CD14-positive monocyte (primary cell): ENCODE results near the gene ZSWIM2. TPM values are rescaled to one million over a fixed set of nuclear protein-coding genes. Genes with fewer than 3 reads are reported as not detected.

Source experiments
- DNase-seq, 3 donors: peaks; one replicate each; pipeline ENCODE4 v3.0.0-alpha.2; 2011 to 2022
- H2AFZ ChIP-seq: 2 replicates; pipeline ENCODE4 v1.6.0; 2012; ENCODE audit warnings: mild to moderate bottlenecking, low read depth, low read length, inconsistent platforms; ENCODE audit not compliant: insufficient read depth, poor library complexity, severe bottlenecking
- H3K27ac ChIP-seq, 2 donors: 1 replicate in 1 of 2; 2 replicates in 1 of 2; pipeline ENCODE4 v1.5.1; 2012 to 2013; ENCODE audit warnings: low read length in 2 of 2, control low read depth in 1 of 2, inconsistent platforms in 1 of 2, low read depth in 1 of 2, mild to moderate bottlenecking in 1 of 2
- H3K27me3 ChIP-seq, 2 donors: one replicate each; pipeline versions ENCODE4 v1.6.0 to v1.6.1; 2011 to 2013; ENCODE audit warnings: low read length in 2 of 2; ENCODE audit not compliant: control insufficient read depth in 2 of 2, insufficient read depth in 2 of 2
- H3K36me3 ChIP-seq, 2 donors: replicated peaks in 1 of 2; 1 replicate in 1 of 2; 2 replicates in 1 of 2; pipeline versions ENCODE4 v1.5.1 to v1.6.1; 2012 to 2013; ENCODE audit warnings: low read length in 2 of 2, control low read depth in 1 of 2, inconsistent platforms in 1 of 2, mild to moderate bottlenecking in 1 of 2; ENCODE audit not compliant: insufficient read depth in 2 of 2, control insufficient read depth in 1 of 2
- H3K4me1 ChIP-seq, 2 donors: 1 replicate in 1 of 2; 2 replicates in 1 of 2; pipeline versions ENCODE4 v1.5.1 to v1.6.1; 2012 to 2013; ENCODE audit warnings: low read length in 2 of 2, control low read depth in 1 of 2, inconsistent platforms in 1 of 2, mild to moderate bottlenecking in 1 of 2, moderate library complexity in 1 of 2; ENCODE audit not compliant: insufficient read depth in 2 of 2, control insufficient read depth in 1 of 2
- H3K4me2 ChIP-seq: replicated peaks from 2 replicates; pipeline ENCODE3; 2012; ENCODE audit warnings: low read length, moderate library complexity, mild to moderate bottlenecking; ENCODE audit not compliant: poor library complexity, severe bottlenecking; ENCODE audit errors: extremely low read depth
- H3K4me3 ChIP-seq, 3 experiments: fragments of 200-600 bp in 1 of 3; sonication (generic) in 1 of 3; replicated peaks in 1 of 3; 1 replicate in 2 of 3; 2 replicates in 1 of 3; pipeline ENCODE4 v1.5.1; 2011 to 2013; ENCODE audit warnings: low read length in 3 of 3, mild to moderate bottlenecking in 3 of 3, control low read depth in 2 of 3, low read depth in 2 of 3, inconsistent platforms in 1 of 3, moderate library complexity in 1 of 3
- H3K79me2 ChIP-seq: 2 replicates; pipeline ENCODE4 v1.6.0; 2012; ENCODE audit warnings: mild to moderate bottlenecking, control low read depth, inconsistent platforms, low read length, moderate library complexity; ENCODE audit not compliant: insufficient read depth
- H3K9ac ChIP-seq: 2 replicates; pipeline ENCODE4 v1.6.0; 2017; ENCODE audit warnings: low read length, mild to moderate bottlenecking; ENCODE audit not compliant: insufficient read depth, poor library complexity, severe bottlenecking
- H3K9me3 ChIP-seq, 2 donors: replicated peaks in 1 of 2; 1 replicate in 1 of 2; 2 replicates in 1 of 2; pipeline versions ENCODE4 v1.5.1 to v1.6.1; 2012 to 2013; ENCODE audit warnings: low read length in 2 of 2, control low read depth in 1 of 2; ENCODE audit not compliant: control insufficient read depth in 1 of 2, insufficient read depth in 1 of 2
- H4K20me1 ChIP-seq: 2 replicates; pipeline ENCODE4 v1.6.0; 2012; ENCODE audit warnings: mild to moderate bottlenecking, low read length, control low read depth, moderate library complexity; ENCODE audit not compliant: insufficient read depth
- H3K27ac Mint-ChIP-seq, 7 donors: one replicate each; pipeline ENCODE4 v1.8.0; 2020; ENCODE audit warnings: mild to moderate bottlenecking in 7 of 7, mixed read lengths in 7 of 7, moderate library complexity in 6 of 7, inconsistent platforms in 2 of 7
- H3K27me3 Mint-ChIP-seq, 3 donors: one replicate each; pipeline ENCODE4 v1.8.0; 2021 to 2022; ENCODE audit warnings: low read depth in 3 of 3, mild to moderate bottlenecking in 3 of 3, mixed read lengths in 3 of 3, moderate library complexity in 3 of 3, inconsistent platforms in 1 of 3
- H3K36me3 Mint-ChIP-seq, 2 donors: one replicate each; pipeline ENCODE4 v1.8.0; 2020; ENCODE audit warnings: mixed read lengths in 2 of 2, inconsistent platforms in 1 of 2, mild to moderate bottlenecking in 1 of 2
- H3K4me1 Mint-ChIP-seq: one replicate; pipeline ENCODE4 v1.8.0; 2020; ENCODE audit warnings: mild to moderate bottlenecking, mixed read lengths
- H3K4me3 Mint-ChIP-seq, 2 donors: one replicate each; pipeline ENCODE4 v1.8.0; 2020; ENCODE audit warnings: mild to moderate bottlenecking in 2 of 2, mixed read lengths in 2 of 2, moderate library complexity in 1 of 2
- H3K9me3 Mint-ChIP-seq, 7 donors: one replicate each; pipeline ENCODE4 v1.8.0; 2020 to 2022; ENCODE audit warnings: mixed read lengths in 7 of 7, mild to moderate bottlenecking in 6 of 7, moderate library complexity in 6 of 7, inconsistent platforms in 2 of 7
- WGBS: methylation state at CpG from one replicate; pipeline ENCODE4 v1.1.5; 2013; ENCODE audit warnings: missing lambda C conversion rate; ENCODE audit not compliant: insufficient coverage; 5-methylcytosine and 5-hydroxymethylcytosine counted together
- intact Hi-C, 2 donors: fragments of 100-400 bp; cut with micrococcal nuclease; formaldehyde crosslinking; loops; one replicate each; pipeline versions ENCODE4 v1.15.0 to v1.15.1; 2023
- polyA plus RNA-seq, 3 donors: library from polyadenylated mRNA; depleted of rRNA in 1 of 3; unstranded in 2 of 3; stranded (reverse) in 1 of 3; fragments of 300-500 nt in 2 of 3; fragments of >200 nt in 1 of 3; fragmentation: Illumina TruSeq in 2 of 3; gene quantifications; 1 replicate in 2 of 3; 2 replicates in 1 of 3; pipeline ENCODE4 v1.2.3, GENCODE V29; 2012 to 2021
- TF ChIP-seq, protein P1 (sequence below): fragments of 200-600 bp; IDR thresholded peaks from one replicate; pipeline ENCODE4 v1.8.0; 2022; ENCODE audit warnings: antibody characterized with exemption, mild to moderate bottlenecking

Gene ZSWIM2
- polyA plus RNA-seq, 3 donors = 0.28 to 0.47 TPM; not detected in 1

DNA sequence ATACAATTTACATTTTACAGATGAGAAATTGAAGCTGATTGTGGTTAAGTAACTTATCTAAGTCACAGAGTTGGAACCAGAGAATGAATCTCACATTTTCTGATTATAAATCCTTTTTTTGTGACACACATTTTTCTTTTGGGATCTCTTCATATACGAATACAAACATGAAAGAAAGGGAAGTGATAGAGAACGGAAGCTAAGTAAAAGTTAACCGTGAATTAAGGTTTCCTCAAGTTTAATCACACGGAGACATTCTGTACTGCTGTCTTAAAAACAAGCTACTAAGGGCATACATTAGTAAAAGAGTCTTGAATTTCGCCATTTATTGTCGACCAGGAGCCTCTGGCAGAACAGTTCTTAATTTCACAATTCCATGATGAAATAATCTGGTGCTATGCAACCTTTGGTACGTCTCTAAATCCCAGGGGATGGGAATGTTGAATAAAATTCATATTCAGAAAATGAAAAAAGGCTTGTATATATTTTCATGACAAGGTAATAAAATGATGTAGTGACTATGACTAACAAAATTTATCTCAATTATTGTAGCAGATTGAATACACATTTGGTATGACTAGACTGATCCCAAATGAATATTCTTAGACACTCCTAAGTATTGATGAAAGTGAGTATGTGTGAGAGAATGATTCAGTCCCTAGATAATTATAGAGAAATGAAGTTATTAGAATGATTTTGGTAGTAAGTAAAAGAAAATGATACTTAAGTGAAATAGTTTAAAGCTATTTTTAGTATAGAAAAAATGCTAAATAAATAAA is 40.3 kb upstream of the ZSWIM2 start:
- TF ChIP-seq, protein P1, sequence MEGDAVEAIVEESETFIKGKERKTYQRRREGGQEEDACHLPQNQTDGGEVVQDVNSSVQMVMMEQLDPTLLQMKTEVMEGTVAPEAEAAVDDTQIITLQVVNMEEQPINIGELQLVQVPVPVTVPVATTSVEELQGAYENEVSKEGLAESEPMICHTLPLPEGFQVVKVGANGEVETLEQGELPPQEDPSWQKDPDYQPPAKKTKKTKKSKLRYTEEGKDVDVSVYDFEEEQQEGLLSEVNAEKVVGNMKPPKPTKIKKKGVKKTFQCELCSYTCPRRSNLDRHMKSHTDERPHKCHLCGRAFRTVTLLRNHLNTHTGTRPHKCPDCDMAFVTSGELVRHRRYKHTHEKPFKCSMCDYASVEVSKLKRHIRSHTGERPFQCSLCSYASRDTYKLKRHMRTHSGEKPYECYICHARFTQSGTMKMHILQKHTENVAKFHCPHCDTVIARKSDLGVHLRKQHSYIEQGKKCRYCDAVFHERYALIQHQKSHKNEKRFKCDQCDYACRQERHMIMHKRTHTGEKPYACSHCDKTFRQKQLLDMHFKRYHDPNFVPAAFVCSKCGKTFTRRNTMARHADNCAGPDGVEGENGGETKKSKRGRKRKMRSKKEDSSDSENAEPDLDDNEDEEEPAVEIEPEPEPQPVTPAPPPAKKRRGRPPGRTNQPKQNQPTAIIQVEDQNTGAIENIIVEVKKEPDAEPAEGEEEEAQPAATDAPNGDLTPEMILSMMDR = no peak
- peaks cover 8% of the 10 kb centered on the region for H3K4me1 Mint-ChIP-seq
- H3K4me2 ChIP-seq = no peak overlapping the region
- H3K9me3 ChIP-seq = no peaks in the 10 kb centered on the region
- H3K9ac ChIP-seq = no peak overlapping the region
- DNase-seq = no peak
- H3K27me3 ChIP-seq = no peaks in the 10 kb centered on the region
- H3K4me1 ChIP-seq = no peaks in the 10 kb centered on the region
- no peaks in the 10 kb centered on the region for H3K36me3 Mint-ChIP-seq
- no peaks in the 10 kb centered on the region for H4K20me1 ChIP-seq
- whole genome bisulfite sequencing = no CpG with 5 or more reads among the region's 7 CpGs
- H3K27me3 Mint-ChIP-seq = peaks cover 0 to 1% (median 0%) of the 10 kb centered on the region in 3 donors
- H3K27ac ChIP-seq = no peak overlapping the region
- H3K27ac Mint-ChIP-seq = no peak overlapping the region
- no peaks in the 10 kb centered on the region for H3K79me2 ChIP-seq
- peak overlapping the region; percentile 45 for H2AFZ ChIP-seq
- no peaks in the 10 kb centered on the region for H3K36me3 ChIP-seq
- intact Hi-C loops = no loop called here
- H3K9me3 Mint-ChIP-seq = no peaks in the 10 kb centered on the region
- H3K4me3 ChIP-seq = no peak overlapping the region
- H3K4me3 Mint-ChIP-seq = peak overlapping the region in 1 of 2 donors; percentile 11

DNA sequence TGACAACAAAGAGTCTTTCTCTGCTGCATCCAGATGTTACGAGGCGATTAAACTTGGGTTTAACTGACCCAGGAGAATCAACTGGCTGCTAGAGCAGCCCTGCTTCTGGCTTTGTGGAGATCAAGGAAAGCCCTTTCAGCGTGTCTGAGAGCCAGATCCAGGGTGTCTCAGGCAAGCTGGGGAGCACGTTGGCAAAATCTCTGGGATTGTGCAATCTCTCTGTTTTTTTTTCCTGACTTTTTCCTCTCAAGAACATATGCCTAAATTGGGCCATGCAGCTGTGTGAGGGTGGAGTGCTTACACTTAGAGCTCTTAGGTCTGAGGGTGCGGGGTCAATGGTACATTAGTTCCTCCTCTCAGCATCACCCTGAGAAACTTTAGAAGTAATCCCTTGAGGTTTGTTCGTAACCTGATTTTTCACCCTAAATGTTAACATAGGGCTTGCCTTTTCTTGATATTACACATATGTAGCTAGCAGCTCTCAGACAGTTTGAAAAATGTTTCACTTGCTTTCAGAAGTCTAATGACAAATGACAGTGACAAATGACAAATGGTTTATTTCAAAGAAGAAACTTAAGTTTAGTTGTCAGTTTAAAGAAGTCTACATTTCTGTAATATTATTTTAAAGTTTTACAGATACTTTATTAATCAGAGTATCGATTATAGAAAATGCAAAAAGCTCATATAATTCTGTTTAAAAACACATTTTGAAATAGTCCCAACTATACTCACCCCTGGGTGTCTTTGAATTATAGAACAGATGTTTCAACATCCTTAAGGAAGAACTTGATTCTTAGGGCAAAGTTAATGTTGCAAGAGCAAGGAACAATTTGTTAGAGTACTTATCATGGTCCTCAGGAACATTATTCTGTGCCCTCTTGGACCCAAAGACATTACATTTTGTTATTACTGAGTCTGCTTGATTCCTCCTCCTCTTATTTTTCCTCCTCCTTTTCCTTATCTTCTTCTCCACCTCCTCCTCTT is 38.4 kb upstream of the ZSWIM2 start:
- no peaks in the 10 kb centered on the region for H3K36me3 ChIP-seq
- H3K4me3 ChIP-seq = no peak overlapping the region
- H3K4me1 ChIP-seq = no peaks in the 10 kb centered on the region
- H3K27ac ChIP-seq = no peak overlapping the region
- Mint-ChIP-seq H3K27me3 (peaks cover 0 to 1% (median 0%) of the 10 kb centered on the region in 3 donors), H3K36me3 (no peaks in the 10 kb centered on the region), H3K9me3 (peaks cover 0 to 6% (median 0%) of the 10 kb centered on the region in 7 donors), H3K27ac (no peak overlapping the region), H3K4me3 (no peak overlapping the region), H3K4me1 (peaks cover 8% of the 10 kb centered on the region)
- H2AFZ ChIP-seq = no peak overlapping the region
- peaks cover 0 to 3% of the 10 kb centered on the region in 2 donors for H3K9me3 ChIP-seq
- no peak for DNase-seq
- WGBS = 86% methylated on average over 2 of the region's 7 CpGs
- H3K79me2 ChIP-seq = no peaks in the 10 kb centered on the region
- H4K20me1 ChIP-seq = no peaks in the 10 kb centered on the region
- TF ChIP-seq, protein P1 = no peak
- intact Hi-C loops = no loop called here
- H3K27me3 ChIP-seq = no peaks in the 10 kb centered on the region
- no peak overlapping the region for H3K9ac ChIP-seq
- H3K4me2 ChIP-seq = no peak overlapping the region
